HCT116 (cell line): ENCODE data around the gene NHERF2.

Experiments
- ATF3 ChIP-seq: IDR thresholded peaks from 2 replicates; pipeline ENCODE4 v1.6.1; 2012
- EZH2 ChIP-seq: fragments of 200-600 bp; sonication (generic); IDR thresholded peaks from 2 replicates; pipeline ENCODE4 v1.6.1; 2017; ENCODE audit warnings: antibody characterized with exemption, mixed run types
- EZH2phosphoT487 ChIP-seq: fragments of 200-600 bp; IDR thresholded peaks from 2 replicates; pipeline ENCODE4 v1.6.1; 2018; ENCODE audit warnings: antibody characterized with exemption, borderline replicate concordance
- MAX ChIP-seq: IDR thresholded peaks from 2 replicates; pipeline ENCODE4 v1.6.1; 2012
- POLR2A ChIP-seq: IDR thresholded peaks from 2 replicates; pipeline ENCODE4 v1.7.0; 2011; ENCODE audit warnings: borderline replicate concordance; ENCODE audit not compliant: insufficient read depth, insufficient read length; ENCODE audit errors: extremely low read depth
- REST ChIP-seq: IDR thresholded peaks from 2 replicates; pipeline ENCODE4 v1.6.1; 2012; ENCODE audit warnings: low read depth
- SIN3A ChIP-seq: IDR thresholded peaks from 2 replicates; pipeline ENCODE4 v1.6.1; 2012; ENCODE audit warnings: low read depth
- TCF7L2 ChIP-seq: IDR thresholded peaks from 2 replicates; pipeline ENCODE4 v1.7.0; 2011; ENCODE audit warnings: borderline replicate concordance, inconsistent platforms; ENCODE audit not compliant: insufficient read depth, insufficient read length; ENCODE audit errors: extremely low read depth
- YY1 ChIP-seq: IDR thresholded peaks from 2 replicates; pipeline ENCODE4 v1.6.1; 2011; ENCODE audit warnings: low read length, low read depth, moderate library complexity, mild to moderate bottlenecking; ENCODE audit not compliant: insufficient replicate concordance; ENCODE audit errors: extremely low read depth
- TF ChIP-seq, protein P1 (sequence below), 3 experiments: fragments of 200-600 bp in 1 of 3; sonication (generic) in 1 of 3; IDR thresholded peaks in 2 of 3; conservative IDR thresholded peaks in 1 of 3; 2 replicates each; pipeline ENCODE4 v1.5.1; 2012 to 2017; ENCODE audit warnings: low read depth in 2 of 3, low read length in 2 of 3, antibody characterized with exemption in 1 of 3, borderline replicate concordance in 1 of 3, control low read depth in 1 of 3, mild to moderate bottlenecking in 1 of 3, mixed read lengths in 1 of 3, mixed run types in 1 of 3, moderate library complexity in 1 of 3; ENCODE audit not compliant: insufficient read depth in 1 of 3

GRCh38 chr16:2079991-2080390 lies 53.3 kb downstream of the NHERF2 start:
- no peak for TF ChIP-seq TCF7L2
- no peak for TF ChIP-seq ATF3
- TF ChIP-seq, protein P1, sequence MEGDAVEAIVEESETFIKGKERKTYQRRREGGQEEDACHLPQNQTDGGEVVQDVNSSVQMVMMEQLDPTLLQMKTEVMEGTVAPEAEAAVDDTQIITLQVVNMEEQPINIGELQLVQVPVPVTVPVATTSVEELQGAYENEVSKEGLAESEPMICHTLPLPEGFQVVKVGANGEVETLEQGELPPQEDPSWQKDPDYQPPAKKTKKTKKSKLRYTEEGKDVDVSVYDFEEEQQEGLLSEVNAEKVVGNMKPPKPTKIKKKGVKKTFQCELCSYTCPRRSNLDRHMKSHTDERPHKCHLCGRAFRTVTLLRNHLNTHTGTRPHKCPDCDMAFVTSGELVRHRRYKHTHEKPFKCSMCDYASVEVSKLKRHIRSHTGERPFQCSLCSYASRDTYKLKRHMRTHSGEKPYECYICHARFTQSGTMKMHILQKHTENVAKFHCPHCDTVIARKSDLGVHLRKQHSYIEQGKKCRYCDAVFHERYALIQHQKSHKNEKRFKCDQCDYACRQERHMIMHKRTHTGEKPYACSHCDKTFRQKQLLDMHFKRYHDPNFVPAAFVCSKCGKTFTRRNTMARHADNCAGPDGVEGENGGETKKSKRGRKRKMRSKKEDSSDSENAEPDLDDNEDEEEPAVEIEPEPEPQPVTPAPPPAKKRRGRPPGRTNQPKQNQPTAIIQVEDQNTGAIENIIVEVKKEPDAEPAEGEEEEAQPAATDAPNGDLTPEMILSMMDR (IDR thresholded peaks at IDR 0.05 in 2 of 3, conservative IDR thresholded peaks at IDR 0.05 in 1 of 3; ENCODE audit: borderline replicate concordance in 1 of 3, insufficient read depth in 1 of 3, low read depth in 2 of 3, low read length in 2 of 3) = no peak
- TF ChIP-seq EZH2 = no peak
- no peak for TF ChIP-seq REST
- no peak for TF ChIP-seq POLR2A
- no peak for TF ChIP-seq YY1
- no peak for TF ChIP-seq SIN3A
- no peak for TF ChIP-seq EZH2phosphoT487
- TF ChIP-seq MAX = no peak
